HK-2 (cell line): ENCODE measurements around the gene SLC30A4.
"Not testable (repeated sequence)": the region's sequence is repeated elsewhere in the genome, so short reads cannot be mapped to it uniquely, and the experiment has no call there.

Source experiments
- DNase-seq: peaks from one replicate; pipeline ENCODE4 v3.0.0-alpha.2; 2018; ENCODE audit not compliant: unreplicated experiment

SLC30A4 gene

DNA sequence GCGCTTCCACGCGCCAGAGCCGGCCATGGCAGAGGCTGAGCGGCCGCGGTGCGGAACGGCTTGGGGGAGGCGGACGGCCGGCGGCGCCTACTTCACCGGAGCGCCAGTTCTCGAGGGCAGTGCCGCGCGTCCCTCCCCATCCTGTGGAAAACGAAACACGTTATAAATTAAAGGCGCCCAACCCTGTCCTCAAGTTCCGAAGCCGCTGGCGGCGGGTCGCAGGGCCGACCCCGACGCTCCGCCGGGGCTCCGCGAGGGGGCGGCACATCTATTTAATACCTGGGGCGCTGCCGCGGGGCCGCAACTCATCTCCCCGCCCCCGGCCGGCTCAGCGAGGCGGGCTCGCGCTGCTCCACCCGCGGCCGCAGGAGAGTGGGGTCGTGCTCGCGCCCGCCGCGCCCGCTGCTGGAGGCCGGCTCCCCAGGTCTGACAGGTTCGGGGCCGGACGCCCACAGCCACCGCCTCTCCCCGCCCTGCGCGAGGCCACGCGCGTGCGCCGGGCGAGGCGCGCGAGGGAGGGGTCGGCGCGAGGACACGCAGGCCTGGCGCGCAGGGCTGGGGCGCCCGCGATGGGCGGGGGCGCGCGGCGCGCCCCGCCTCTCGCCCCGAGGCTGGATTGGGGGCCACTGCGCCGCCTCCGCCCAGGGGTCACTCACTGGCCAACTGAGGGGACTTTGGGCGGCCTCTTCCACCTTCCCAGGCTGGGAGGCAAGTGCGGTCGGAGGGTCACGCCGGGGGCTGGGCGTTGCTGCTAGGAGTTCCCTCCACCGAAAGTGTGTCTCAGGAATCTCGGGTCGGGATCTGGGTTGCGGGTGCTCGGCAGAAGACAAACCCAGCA lies at the start of gene SLC30A4:
TSS of gene SLC30A4 (minus strand) at position 428 of the 838 bp plus-strand sequence. CDS start at position 27, 401 bp downstream.
- DNase-seq: peak; percentile 44

GRCh38 chr15:45555934-45556608 lies 33.5 kb upstream of the SLC30A4 start:
- DNase-seq: no peak

- DNase-seq: no peak
Measured at GRCh38 chr15:45551676-45552075, 29.1 kb upstream of the SLC30A4 start.

DNA sequence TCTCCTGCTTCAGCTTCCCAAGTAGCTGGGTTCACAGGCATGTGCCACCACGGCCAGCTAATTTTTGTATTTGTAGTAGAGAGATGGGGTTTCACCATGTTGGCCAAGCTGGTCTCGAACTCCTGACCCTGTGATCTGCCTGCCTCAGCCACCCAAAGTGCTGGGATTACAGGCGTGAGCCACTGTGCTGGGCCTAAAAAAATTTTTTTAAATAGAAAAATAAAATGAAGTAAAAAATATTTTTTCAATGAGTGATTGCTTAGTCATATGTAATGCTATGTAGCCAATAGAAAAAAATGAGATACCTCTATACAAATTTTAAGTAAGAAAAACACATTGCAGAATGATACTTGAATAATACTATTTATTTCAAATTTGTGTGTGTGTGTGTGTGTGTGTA lies 27.9 kb upstream of the SLC30A4 start:
- DNase-seq: no peak

GRCh38 chr15:45549541-45550220 lies 27.1 kb upstream of the SLC30A4 start:
- no peak for DNase-seq

DNA sequence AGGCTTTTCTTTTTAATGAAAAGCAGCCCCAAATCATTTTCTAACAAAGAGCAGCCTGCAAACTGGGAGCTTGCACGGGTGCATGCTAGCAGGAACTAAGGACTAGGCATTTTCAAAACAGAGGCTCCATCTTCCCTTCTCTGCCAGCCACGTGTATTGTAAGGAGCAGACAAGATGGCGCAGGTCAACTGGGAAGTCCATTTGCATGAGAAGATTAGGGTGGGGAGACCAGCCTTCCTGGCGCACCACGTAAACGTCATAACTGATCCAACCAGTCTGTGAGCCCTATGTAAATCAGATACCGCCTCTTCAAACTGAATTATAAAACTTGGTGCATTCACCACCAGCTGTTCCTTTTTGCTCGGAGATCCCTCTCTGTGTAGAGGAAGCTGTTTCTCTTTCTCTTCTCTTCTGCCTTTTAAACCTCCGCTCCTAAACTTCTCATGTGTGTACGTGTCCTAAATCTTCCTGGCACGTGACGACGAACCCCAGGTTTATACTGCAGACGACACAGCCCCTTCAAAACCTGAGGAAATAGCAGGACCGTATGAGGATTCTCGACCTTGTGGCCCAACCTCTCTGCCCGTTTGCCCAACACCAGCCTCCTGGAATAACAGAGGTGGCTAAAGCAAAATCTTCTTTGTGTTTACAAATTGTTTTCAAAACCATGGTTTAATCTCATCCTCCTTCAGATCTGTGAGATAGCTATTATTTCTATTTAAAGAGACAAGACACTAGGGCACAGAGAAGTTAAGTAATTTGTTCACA lies 26.4 kb upstream of the SLC30A4 start:
- DNase-seq: no peak

DNA sequence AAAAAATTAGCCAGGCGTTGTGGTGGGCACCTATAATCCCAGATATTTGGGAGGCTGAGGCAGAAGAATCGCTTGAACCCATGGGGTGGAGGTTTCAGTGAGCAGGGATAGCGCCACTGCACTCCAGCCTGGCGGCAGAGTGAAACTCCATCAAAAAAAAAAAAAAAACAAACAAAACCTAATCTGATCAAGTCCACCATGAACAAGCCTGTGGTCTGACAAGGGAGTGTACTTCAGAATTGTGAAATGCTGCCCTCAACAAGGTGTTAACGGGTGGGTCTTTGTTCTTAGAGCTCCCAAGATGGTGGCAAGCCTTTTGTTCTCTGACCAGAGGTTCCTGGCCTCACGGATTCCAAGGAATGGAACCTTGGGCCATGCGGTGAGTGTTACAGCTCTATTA lies 24.2 kb upstream of the SLC30A4 start:
- DNase-seq: no peak

- DNase-seq: no peak
Measured at GRCh38 chr15:45544266-45545023, 21.9 kb upstream of the SLC30A4 start.

- no peak for DNase-seq
Measured at GRCh38 chr15:45543051-45543450, 20.5 kb upstream of the SLC30A4 start.

DNA sequence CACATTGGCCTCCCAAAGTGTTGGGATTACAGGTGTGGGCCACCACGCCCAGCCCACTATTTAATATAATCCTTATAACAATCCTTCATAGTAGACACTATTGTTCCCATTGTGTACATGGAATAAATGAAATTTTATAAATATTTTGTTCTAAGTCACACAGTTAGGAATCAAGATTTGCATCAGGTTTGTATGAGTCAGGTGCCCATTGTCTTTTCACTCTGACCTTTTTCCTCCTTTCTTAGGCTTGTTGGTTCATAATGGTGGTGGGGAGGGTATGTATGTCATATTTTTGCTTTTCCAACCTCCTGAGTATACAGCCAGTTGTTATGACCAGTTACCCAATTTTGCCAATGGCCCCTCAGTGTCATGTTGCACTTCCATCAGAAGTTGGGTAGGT lies 18.0 kb upstream of the SLC30A4 start:
- DNase-seq: no peak

DNA sequence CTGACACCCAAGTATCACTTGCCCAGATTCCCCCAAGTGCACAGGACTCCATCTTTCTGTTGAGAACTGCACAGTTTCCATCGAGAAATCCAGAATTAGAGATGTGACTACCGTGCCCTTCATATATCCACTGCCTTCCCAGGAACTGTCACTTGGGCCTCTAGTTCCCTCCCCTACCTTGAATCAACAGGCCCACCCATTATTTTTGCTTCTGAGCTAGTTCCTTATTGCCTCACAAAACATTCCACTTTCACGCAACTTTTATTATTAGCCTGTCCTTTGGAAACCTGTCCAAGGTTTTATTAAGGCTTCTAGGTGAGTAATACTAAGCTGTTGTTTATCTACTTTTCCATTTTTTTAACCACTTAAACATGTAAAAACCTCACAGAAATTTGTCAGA lies 17.1 kb upstream of the SLC30A4 start:
- no peak for DNase-seq

GRCh38 chr15:45536934-45537333 lies 14.4 kb upstream of the SLC30A4 start:
- DNase-seq: no peak

DNA sequence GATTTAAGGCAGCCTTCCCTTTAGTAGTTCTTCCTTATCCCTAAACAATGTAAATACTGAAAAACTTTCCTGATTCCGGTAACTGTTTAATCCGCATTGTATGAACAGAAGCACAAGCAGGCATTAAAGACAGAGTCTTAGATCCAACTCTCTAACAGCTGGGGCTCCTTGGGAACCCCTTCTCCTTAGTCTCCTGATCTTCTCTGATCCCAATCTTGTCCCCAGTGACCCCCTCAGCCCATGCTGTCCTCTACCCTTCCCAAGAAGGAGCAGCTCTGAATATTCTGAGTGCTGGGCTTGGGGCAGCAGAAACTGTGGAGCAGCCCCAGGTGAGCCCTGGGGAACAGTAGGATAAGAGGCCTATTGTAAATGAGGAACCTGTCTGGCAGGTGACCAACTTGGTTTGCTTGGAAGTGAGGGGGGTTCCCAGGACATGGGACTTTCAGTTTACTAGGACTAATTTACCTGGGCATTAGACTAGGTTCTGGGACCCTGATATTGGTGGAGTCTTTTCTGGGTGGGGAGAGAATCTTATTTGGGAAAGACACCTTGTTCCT lies 13.0 kb upstream of the SLC30A4 start:
- no peak for DNase-seq

DNA sequence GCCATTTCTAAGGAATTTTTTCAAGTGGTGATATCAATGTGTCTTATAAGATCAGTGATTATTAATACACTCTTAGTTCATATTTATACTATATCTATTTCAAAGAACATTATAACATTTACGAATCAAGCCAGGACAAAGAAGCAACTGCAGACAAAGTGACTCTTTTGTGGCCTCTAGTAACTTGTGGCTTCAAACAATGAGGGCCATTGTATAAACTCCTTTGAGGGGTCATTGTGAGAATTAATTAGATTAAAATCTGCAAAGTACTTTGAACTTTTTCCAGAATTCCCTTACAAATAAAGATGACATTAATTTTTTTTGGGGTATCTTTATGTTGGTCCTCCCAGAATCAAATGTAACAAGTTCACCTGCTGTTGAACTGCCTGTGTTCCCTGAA lies 12.3 kb upstream of the SLC30A4 start:
- DNase-seq: no peak

DNA sequence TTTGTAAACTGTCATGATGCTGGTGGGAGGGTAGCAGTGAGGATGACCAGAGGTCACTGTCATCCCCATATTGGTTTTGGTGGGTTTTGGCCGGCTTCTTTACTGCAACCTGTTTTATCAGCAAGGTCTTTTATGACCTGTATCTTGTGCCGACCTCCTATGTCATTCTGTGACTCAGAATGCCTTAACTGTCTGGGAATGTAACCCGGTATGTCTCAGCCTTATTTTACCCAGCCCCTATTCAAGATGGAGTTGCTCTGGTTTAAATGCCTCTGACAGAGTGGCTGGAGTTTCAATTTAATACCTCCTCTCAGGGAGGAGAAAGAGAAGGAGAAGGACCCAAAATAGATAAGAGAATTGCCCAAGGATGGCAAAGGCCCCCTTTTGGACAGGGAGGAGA lies 10.3 kb upstream of the SLC30A4 start:
- DNase-seq: not testable (repeated sequence)

GRCh38 chr15:45529613-45530012 lies 7.1 kb upstream of the SLC30A4 start:
- no peak for DNase-seq

- no peak for DNase-seq
Measured at GRCh38 chr15:45527086-45527485, 4.5 kb upstream of the SLC30A4 start.

- DNase-seq: no peak
Measured at GRCh38 chr15:45523166-45523460, 558 bp upstream of the SLC30A4 start.

- no peak for DNase-seq
Measured at GRCh38 chr15:45521596-45522327, 793 bp downstream of the SLC30A4 start.

GRCh38 chr15:45510758-45511280 lies 11.7 kb downstream of the SLC30A4 start:
- no peak for DNase-seq
